ENCODE data around the gene CX3CL1.

DNA sequence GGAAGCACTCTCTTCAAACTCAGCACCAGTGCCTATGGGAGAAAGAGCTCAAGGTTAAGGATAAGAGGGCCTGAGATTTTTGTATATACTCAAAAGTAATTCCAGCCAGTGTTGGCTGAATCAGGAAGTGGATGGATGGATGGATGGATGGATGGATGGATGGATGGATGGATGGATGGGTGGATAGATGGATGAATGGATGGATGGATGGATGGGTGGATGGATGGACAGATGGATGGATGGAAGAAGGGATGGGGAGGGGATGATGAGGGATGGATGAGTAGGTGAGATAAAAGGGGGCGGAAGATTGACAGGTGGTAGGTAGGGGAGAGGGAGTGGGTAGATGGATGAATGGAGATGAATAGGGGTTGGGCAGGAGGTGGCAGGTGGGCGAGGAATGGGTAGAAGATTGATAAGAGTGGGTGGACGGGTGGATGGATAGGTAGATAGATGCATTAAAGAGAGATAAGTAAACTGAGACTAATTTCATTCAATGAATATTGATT is 4.1 kb downstream of the CX3CL1 start:
- TF ChIP-seq RAD21 (IDR thresholded peaks at IDR 0.05; ENCODE audit: low read length), result no peak
- no peak for TF ChIP-seq CTCF (conservative IDR thresholded peaks at IDR 0.05; ENCODE audit: low read depth, low read length)
- no peak for TF ChIP-seq RFX5 (IDR thresholded peaks at IDR 0.05; ENCODE audit: low read depth, low read length)
- no peak for TF ChIP-seq ELK1 (IDR thresholded peaks at IDR 0.05; ENCODE audit: borderline replicate concordance, low read depth, low read length)
- no peak for TF ChIP-seq POLR2A (IDR thresholded peaks at IDR 0.05; ENCODE audit: low read depth, low read length)
- TF ChIP-seq MXI1 (IDR thresholded peaks at IDR 0.05; ENCODE audit: borderline replicate concordance, low read depth, low read length), result no peak
